ENCODE data around the gene RANBP3.

- TF ChIP-seq, protein P1, sequence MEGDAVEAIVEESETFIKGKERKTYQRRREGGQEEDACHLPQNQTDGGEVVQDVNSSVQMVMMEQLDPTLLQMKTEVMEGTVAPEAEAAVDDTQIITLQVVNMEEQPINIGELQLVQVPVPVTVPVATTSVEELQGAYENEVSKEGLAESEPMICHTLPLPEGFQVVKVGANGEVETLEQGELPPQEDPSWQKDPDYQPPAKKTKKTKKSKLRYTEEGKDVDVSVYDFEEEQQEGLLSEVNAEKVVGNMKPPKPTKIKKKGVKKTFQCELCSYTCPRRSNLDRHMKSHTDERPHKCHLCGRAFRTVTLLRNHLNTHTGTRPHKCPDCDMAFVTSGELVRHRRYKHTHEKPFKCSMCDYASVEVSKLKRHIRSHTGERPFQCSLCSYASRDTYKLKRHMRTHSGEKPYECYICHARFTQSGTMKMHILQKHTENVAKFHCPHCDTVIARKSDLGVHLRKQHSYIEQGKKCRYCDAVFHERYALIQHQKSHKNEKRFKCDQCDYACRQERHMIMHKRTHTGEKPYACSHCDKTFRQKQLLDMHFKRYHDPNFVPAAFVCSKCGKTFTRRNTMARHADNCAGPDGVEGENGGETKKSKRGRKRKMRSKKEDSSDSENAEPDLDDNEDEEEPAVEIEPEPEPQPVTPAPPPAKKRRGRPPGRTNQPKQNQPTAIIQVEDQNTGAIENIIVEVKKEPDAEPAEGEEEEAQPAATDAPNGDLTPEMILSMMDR (IDR thresholded peaks at IDR 0.05; ENCODE audit: low read length) = no peak
- no peak for TF ChIP-seq EZH2 (optimal IDR thresholded peaks at IDR 0.05; ENCODE audit: low read depth, low read length)
- no peak for TF ChIP-seq EZH2phosphoT487 (IDR thresholded peaks at IDR 0.05; ENCODE audit: low read length)
These were observed 85.1 kb downstream of the RANBP3 start for GRCh38 chr19:5892772-5893275.

All from MM.1S (cell line).